GM10266 (cell line): Measurements from ENCODE around the gene PCBP3.

Source experiments
- DNase-seq: peaks from one replicate; pipeline ENCODE4 v3.0.0; 2012; ENCODE audit errors: extremely low spot score
- CTCF ChIP-seq: IDR thresholded peaks from 2 replicates; pipeline ENCODE4 v1.5.1; 2012; ENCODE audit warnings: mild to moderate bottlenecking, low read depth; ENCODE audit not compliant: control insufficient read depth, insufficient read depth; ENCODE audit errors: missing control alignments

PCBP3 gene

DNA sequence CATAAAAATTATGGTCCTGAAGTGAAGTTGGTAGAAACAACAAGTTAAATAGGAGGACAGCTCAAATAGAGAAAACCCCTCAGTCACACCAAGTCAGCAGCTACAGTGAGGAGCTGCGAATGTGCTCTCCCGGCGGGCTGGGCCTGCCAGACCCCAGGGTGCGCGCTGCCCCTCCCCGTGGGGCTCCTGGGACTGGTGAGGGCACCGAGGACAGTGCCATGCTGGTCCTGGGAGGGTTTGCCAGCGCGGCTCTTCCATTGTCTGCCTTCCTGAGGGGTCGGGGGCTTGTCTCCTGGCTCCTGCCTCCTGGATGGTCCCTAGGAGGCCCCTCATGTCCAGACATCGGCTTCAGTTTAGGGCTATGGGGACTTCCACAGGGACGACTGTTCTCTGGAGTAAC lies 121.8 kb downstream of the PCBP3 start:
- TF ChIP-seq CTCF: no peak
- DNase-seq: no peak

DNA sequence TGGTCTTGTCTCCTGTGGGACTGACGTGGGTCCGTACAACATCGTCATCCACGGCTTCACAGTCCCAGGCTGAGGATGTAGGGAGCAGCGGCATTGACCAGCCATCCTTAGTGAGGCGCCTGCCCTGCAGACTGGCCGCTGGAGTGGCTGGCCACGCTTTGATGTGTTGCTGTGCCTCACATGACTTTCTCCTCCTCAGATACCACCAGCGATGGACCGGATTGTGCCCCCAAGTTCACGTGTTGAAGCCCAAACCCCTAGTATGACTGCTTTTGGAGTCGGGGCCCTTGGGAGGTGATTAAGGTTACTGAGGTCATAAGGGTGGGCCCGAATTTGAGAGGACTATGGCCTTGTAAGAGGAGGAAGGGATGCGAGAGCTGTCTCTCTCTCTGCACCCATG lies 122.5 kb downstream of the PCBP3 start:
- TF ChIP-seq CTCF: no peak
- DNase-seq: no peak

GRCh38 chr21:45766501-45766900 lies 123.0 kb downstream of the PCBP3 start:
- no peak for DNase-seq

DNA sequence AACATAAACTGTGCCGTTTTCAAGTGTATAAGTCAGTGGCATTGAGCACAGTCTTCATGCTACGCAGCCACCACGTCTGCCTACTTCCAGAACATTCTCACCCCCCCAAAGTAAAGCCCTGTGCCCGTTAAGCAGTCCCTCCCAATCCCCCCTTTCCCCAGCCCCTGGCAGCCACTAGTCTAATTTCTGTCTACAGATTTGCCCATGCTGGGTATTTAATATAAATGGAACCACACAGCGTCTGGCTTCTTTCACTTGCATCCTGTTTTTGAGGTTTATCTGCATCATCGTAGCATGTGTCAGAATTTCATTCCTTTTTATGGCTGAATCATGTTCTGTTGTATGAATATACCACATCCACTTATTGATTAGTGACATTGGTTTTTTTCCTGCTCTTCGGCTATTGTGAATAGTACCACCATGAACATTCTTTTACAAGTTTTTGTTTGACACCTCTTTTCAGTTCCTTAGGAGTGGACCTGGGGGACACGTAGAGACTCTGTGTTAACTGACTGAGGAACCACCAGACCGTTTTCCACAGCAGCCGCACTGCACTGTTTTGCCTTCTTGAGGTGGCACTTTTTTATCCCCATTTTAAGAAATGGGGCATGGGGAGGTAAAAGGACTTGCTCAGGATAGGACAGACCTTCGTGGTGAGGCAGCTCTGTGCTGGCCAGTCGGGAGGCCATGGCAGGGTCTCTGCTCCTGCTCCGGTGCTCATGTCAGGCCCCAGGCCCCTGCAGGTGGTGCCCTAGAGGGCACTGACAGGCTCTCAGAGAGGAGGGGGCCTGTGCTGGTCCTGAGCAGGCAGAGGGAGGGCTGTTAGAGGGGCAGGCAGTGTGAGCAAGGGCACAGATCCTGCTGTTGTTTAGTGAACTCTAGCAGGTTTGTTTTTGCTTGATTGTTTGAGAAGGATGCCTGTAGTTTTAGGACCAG lies 123.8 kb downstream of the PCBP3 start:
- no peak for DNase-seq
- TF ChIP-seq CTCF: no peak

More at GRCh38 chr21:45766501-45766900, 123.0 kb downstream of the PCBP3 start:
- no peak for TF ChIP-seq CTCF

DNA sequence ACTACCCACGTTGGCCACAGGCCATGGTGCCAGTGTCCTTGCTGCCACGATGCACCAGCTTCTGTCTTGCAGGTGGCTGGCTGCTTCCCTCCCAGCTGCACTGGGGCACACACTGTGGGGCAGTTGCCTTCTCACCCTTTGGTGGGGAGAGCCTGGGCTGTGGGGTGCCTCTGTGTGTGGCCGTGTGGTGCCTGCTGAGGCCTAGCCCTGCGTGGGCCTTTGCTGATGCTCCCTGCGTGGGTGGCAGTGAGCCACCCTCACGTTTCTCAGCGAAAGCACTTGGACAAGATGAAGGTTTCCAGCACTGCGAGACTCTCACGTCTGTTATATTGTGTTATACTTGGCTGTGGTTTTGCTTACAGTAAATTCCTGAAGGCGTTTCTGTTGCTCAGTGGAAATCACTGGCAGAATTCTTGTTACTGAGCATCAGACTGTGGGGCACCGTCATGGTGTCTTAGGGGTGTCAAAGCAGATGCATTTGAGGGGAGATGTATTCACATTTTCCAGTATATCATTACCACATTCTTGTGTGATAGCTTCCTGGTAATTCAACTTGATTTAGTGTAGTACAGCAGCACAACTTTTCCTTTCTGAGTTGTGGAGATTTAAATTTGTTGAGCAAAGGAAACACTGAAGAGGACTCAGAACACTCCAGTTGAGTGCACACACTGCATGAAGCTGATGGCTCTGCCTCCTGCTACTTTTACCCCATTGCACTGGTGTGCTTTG lies 124.7 kb downstream of the PCBP3 start:
- TF ChIP-seq CTCF: no peak
- no peak for DNase-seq

DNA sequence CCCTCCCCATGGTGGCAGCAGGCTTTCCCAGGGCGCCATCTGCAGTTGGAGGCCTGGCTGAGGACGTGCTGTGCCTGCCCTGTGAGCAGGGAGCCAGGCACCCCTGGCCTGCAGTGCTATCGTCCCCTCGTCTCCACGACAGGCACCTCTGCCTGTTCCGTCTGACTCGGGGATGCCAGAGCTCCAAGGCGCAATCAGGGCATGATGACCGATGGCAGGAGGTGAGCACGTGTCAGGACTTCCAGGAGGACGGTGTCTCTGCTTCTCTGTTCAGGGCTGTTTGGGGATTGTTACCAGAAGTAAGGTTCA lies 125.2 kb downstream of the PCBP3 start:
- no peak for DNase-seq
- peak; percentile 17 for TF ChIP-seq CTCF

- DNase-seq: no peak
- no peak for TF ChIP-seq CTCF
Observed at GRCh38 chr21:45769294-45769693, 125.8 kb downstream of the PCBP3 start.
